ENCODE measurements around the gene MAML1.

DNA sequence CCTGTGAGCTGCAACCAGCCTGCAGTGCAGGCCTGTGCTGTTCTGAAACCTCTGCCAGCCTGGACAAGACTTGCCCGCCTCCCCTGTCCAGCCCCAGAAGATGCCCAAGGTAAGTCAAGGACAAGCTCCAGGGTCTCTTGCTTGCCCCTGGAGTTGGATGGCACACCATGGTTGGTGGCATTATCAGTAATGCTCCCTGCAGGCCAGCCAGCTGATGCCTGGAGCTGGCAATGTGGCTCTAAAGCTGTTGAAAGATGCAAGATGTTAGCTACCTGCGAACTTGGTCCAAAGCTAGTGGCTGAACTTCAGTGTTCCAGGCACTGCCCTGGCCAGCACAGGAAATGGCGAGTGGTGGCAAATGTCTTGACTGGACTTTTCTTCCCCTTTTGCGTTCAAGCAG, 47.2 kb downstream of the MAML1 start:
- TF ChIP-seq, protein P1, sequence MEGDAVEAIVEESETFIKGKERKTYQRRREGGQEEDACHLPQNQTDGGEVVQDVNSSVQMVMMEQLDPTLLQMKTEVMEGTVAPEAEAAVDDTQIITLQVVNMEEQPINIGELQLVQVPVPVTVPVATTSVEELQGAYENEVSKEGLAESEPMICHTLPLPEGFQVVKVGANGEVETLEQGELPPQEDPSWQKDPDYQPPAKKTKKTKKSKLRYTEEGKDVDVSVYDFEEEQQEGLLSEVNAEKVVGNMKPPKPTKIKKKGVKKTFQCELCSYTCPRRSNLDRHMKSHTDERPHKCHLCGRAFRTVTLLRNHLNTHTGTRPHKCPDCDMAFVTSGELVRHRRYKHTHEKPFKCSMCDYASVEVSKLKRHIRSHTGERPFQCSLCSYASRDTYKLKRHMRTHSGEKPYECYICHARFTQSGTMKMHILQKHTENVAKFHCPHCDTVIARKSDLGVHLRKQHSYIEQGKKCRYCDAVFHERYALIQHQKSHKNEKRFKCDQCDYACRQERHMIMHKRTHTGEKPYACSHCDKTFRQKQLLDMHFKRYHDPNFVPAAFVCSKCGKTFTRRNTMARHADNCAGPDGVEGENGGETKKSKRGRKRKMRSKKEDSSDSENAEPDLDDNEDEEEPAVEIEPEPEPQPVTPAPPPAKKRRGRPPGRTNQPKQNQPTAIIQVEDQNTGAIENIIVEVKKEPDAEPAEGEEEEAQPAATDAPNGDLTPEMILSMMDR (IDR thresholded peaks at IDR 0.05) = no peak
- TF ChIP-seq POLR2A (IDR thresholded peaks at IDR 0.05) = no peak

All from body of pancreas (tissue), 4 donors.